ENCODE results near the gene PCDH9.

Gene PCDH9

GRCh38 chr13:66357463-66357862 lies 872.7 kb downstream of the PCDH9 start:
- no peak for DNase-seq

GRCh38 chr13:66354879-66355751 lies 875.0 kb downstream of the PCDH9 start:
- DNase-seq: no peak

- DNase-seq: no peak
Observed at GRCh38 chr13:66353664-66354063, 876.5 kb downstream of the PCDH9 start.

GRCh38 chr13:66349966-66350365 lies 880.2 kb downstream of the PCDH9 start:
- DNase-seq: no peak

GRCh38 chr13:66348745-66349690 lies 881.1 kb downstream of the PCDH9 start:
- no peak for DNase-seq

- DNase-seq: no peak
Observed at GRCh38 chr13:66347486-66348117, 882.5 kb downstream of the PCDH9 start.

- DNase-seq: no peak
Observed at GRCh38 chr13:66345971-66346370, 884.2 kb downstream of the PCDH9 start.

GRCh38 chr13:66345518-66345810 lies 884.7 kb downstream of the PCDH9 start:
- DNase-seq: no peak

GRCh38 chr13:66344805-66345517 lies 885.2 kb downstream of the PCDH9 start:
- no peak for DNase-seq

- no peak for DNase-seq
Observed at GRCh38 chr13:66343224-66343828, 886.8 kb downstream of the PCDH9 start.

- no peak for DNase-seq
Observed at GRCh38 chr13:66341635-66342377, 888.3 kb downstream of the PCDH9 start.

- DNase-seq: no peak
Observed at GRCh38 chr13:66339214-66339613, 890.9 kb downstream of the PCDH9 start.

- DNase-seq: no peak
Observed at GRCh38 chr13:66338542-66338941, 891.6 kb downstream of the PCDH9 start.

- DNase-seq: no peak
Observed at GRCh38 chr13:66335626-66336025, 894.5 kb downstream of the PCDH9 start.

- DNase-seq: no peak
Observed at GRCh38 chr13:66329988-66330451, 900.1 kb downstream of the PCDH9 start.

GRCh38 chr13:66328476-66328875 lies 901.7 kb downstream of the PCDH9 start:
- no peak for DNase-seq

- DNase-seq: no peak
Observed at GRCh38 chr13:66323745-66324347, 906.3 kb downstream of the PCDH9 start.

GRCh38 chr13:66322936-66323335 lies 907.2 kb downstream of the PCDH9 start:
- no peak for DNase-seq

GRCh38 chr13:66322193-66322740 lies 907.9 kb downstream of the PCDH9 start:
- no peak for DNase-seq

- DNase-seq: no peak
Observed at GRCh38 chr13:66314911-66315310, 915.2 kb downstream of the PCDH9 start.

- no peak for DNase-seq
Observed at GRCh38 chr13:66313413-66313812, 916.7 kb downstream of the PCDH9 start.
